ENCODE measurements around the gene KLRC4. TPM values are rescaled to one million over a fixed set of nuclear protein-coding genes. Genes with fewer than 3 reads are reported as not detected.
"Not testable (repeated sequence)": the region's sequence is repeated elsewhere in the genome, so short reads cannot be mapped to it uniquely, and the experiment has no call there.

KLRC4 gene
- total RNA-seq, 4 donors from 2014 or later, result not detected

DNA sequence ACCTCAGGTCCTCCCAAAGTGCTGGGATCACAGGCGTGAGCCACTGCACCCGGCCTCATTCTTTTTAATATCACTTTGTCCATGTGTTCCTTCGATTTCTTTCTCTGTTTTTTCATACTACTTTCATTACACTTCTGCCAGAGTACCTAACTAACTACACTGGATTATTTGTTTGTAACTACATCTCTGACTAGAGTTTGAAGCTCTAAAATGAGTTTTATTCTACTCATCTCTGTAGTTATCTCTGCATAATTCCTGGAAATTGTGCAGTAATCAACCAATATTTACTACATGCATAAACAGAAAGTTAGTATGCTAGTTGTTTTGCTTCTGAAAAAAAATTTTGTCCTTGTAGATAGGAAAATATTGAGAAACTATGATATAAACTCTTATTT is 34.9 kb downstream of the KLRC4 start:
- ATAC-seq (no peak), DNase-seq (no peak)
- intact Hi-C loops (cut with DNase I; ENCODE audit: low total_unique reads), result no loop called here
- H3K4me1 ChIP-seq, result no peaks in the 10 kb centered on the region
- H3K36me3 ChIP-seq, result no peaks in the 10 kb centered on the region
- no peak overlapping the region for H3K4me3 ChIP-seq
- H3K27me3 ChIP-seq, result no peaks in the 10 kb centered on the region
- in situ Hi-C loops (cut with MboI; ENCODE audit: low sequenced_read_pairs in 4 of 4), result no loop called here
- no peak for TF ChIP-seq POLR2A (IDR thresholded peaks at IDR 0.05)
- TF ChIP-seq, protein P1, sequence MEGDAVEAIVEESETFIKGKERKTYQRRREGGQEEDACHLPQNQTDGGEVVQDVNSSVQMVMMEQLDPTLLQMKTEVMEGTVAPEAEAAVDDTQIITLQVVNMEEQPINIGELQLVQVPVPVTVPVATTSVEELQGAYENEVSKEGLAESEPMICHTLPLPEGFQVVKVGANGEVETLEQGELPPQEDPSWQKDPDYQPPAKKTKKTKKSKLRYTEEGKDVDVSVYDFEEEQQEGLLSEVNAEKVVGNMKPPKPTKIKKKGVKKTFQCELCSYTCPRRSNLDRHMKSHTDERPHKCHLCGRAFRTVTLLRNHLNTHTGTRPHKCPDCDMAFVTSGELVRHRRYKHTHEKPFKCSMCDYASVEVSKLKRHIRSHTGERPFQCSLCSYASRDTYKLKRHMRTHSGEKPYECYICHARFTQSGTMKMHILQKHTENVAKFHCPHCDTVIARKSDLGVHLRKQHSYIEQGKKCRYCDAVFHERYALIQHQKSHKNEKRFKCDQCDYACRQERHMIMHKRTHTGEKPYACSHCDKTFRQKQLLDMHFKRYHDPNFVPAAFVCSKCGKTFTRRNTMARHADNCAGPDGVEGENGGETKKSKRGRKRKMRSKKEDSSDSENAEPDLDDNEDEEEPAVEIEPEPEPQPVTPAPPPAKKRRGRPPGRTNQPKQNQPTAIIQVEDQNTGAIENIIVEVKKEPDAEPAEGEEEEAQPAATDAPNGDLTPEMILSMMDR (IDR thresholded peaks at IDR 0.05 in 4 of 5, conservative IDR thresholded peaks at IDR 0.05 in 1 of 5), result no peak
- no peaks in the 10 kb centered on the region for H3K9me3 ChIP-seq
- no peak overlapping the region for H3K27ac ChIP-seq

DNA sequence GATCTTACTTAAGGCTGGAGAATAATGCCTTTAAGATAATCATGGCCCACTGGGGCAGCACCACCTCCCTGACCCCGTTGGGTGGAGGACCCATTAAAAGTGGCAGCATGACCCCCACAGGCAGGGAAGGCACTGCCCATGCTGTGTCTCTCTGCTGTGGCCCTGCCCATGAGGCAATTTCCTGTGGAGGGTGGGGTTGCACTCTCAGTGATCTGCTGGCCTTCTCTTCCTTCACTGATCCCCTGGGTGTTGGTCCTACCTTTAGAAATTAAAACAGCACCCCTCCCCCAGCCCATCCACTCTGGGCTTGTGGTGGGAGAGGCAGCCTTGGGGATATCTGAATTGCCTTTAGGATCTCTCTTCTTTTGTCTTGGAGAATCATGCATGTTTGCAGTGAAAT is 37.0 kb downstream of the KLRC4 start:
- Histone ChIP-seq H3K4me3 (no peak overlapping the region), H3K27ac (no peak overlapping the region), H3K27me3 (no peaks in the 10 kb centered on the region), H3K36me3 (no peaks in the 10 kb centered on the region), H3K4me1 (no peaks in the 10 kb centered on the region), H3K9me3 (no peaks in the 10 kb centered on the region)
- in situ Hi-C loops (cut with MboI; ENCODE audit: low sequenced_read_pairs in 4 of 4), result no loop called here
- no peak for TF ChIP-seq POLR2A (IDR thresholded peaks at IDR 0.05)
- TF ChIP-seq, protein P1 (IDR thresholded peaks at IDR 0.05 in 4 of 5, conservative IDR thresholded peaks at IDR 0.05 in 1 of 5), result no peak
- intact Hi-C loops (cut with DNase I; ENCODE audit: low total_unique reads), result no loop called here
- DNase-seq (no peak), ATAC-seq (no peak)

DNA sequence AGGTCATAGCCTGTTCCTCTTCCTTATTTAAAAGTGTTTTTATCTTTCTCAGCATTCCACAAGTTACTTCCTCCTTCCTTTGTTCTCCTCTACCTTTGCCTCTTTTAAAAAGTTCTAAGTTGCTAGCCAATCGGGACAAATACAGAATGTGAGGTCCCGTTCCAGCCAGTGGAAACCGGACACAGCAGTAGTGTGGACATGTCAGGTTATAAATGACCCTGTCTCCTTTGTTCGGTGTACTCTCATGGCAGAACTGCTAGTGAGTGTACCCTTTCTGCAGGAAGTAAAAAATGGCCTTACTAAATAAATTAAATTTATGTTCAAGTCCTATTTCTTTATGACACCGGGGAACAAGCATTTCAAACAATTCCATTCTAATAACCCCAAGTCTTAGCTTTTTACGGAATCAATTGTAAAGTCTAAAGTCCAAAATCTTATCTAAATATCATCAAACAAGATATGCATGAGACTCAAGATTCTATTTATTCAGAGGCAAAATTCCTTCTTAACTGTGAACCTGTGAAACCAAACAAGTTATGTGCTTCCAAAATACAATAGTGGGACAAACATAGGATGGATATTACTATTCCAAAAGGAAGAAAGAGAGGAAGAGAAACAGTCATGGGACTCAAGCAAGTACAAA is 37.5 kb downstream of the KLRC4 start:
- in situ Hi-C loops (cut with MboI; ENCODE audit: low sequenced_read_pairs in 4 of 4); H3K27me3 ChIP-seq; H3K4me1 ChIP-seq; H3K36me3 ChIP-seq; intact Hi-C loops (cut with DNase I; ENCODE audit: low total_unique reads); H3K9me3 ChIP-seq; DNase-seq; H3K27ac ChIP-seq; ATAC-seq; H3K4me3 ChIP-seq: not testable (repeated sequence)

DNA sequence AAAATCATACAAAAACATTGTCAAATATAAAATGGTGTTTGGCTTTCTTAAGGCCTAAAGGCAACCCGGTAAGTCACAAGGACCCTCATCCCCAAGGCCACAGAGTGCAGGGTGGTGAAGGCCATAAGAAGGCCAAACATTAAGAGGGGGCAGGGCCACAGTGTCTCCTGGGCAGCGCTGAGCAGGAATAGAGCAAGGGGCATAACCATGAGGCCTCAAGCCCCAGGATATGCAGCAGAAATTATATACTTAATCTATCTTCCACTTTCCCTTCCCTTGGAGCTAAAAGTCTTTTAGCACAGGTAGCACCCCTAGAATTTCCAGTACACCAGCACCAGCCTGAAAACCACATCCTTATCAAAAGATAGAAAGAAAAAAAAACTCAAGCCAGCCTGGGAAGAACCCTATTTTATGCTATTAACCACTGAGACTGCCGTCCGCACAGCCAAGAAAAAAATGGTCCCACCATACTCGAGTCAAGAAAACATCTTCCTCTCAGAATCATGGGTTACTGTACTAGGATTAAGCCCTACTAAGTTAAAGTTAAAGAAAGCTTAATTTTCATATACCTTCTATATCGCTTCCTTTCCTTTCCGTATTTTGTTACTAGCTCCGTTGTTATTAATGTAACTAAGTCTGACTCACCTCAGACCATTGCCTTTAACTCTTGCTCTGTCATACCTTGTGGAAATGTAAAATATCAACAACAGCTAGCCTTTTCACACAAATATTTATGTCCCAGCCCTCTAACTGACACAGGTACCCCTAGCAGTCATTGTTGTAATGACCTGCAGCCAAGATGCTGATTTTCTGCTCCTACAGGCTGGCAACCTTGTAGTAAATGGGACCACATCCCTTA is 39.8 kb downstream of the KLRC4 start:
- Histone ChIP-seq H3K9me3 (no peaks in the 10 kb centered on the region), H3K36me3 (no peaks in the 10 kb centered on the region), H3K27me3 (no peaks in the 10 kb centered on the region), H3K4me1 (peaks cover 6 to 14% of the 10 kb centered on the region in 2 donors), H3K27ac (no peak overlapping the region), H3K4me3 (no peak overlapping the region)
- in situ Hi-C loops (cut with MboI; ENCODE audit: low sequenced_read_pairs in 4 of 4) (no loop called here), intact Hi-C loops (cut with DNase I; ENCODE audit: low total_unique reads) (loop anchor here (10.0 kb wide), 1 partner anchor 355 kb away; the partner anchor contains the start of gene YBX3)
- TF ChIP-seq, protein P1 (IDR thresholded peaks at IDR 0.05 in 4 of 5, conservative IDR thresholded peaks at IDR 0.05 in 1 of 5), result no peak
- no peak for TF ChIP-seq POLR2A (IDR thresholded peaks at IDR 0.05)
- no peak for ATAC-seq
- DNase-seq, result no peak
